Tibial nerve (tissue), 3 donors: ENCODE results near the gene ALPI.

Source experiments
- CTCF ChIP-seq, 5 experiments: fragments of 200-600 bp in 3 of 5; fragments of 450-650 bp in 2 of 5; sonication (generic) in 3 of 5; IDR thresholded peaks; one replicate each; pipeline ENCODE4 v1.5.1; 2016 to 2019; ENCODE audit warnings: antibody characterized with exemption in 5 of 5, mild to moderate bottlenecking in 3 of 5, moderate library complexity in 2 of 5
- POLR2A ChIP-seq, 2 donors: fragments of 450-650 bp; IDR thresholded peaks; one replicate each; pipeline ENCODE4 v1.6.1; 2017; ENCODE audit warnings: antibody characterized with exemption in 2 of 2, mild to moderate bottlenecking in 2 of 2, moderate library complexity in 2 of 2

DNA sequence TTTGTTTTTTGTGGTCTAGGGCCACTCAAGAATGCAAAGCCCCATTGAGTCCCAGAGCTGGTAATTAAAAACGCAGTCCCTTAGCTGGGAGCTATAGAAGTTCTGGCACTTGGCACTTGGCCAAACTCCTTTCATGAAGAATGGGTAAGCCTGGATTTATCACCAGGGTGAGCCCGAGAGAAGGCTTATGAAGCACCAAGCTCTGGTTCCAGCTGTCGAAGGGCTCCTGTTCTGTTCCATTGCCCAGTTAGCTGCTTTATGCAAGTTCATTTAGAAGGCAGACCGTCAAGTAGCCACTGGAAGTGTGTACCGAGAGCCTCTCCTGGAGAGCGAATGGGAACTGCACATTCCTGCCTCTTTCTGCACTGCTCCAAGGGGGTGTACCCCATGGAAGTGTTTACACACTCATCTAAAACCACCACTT lies 17.5 kb downstream of the ALPI start:
- TF ChIP-seq CTCF (IDR thresholded peaks at IDR 0.05) (no peak), POLR2A (IDR thresholded peaks at IDR 0.05) (no peak)
